Liver (tissue), 2 donors: Measurements from ENCODE around the gene SLC22A6.
"Not testable (repeated sequence)": the region's sequence is repeated elsewhere in the genome, so short reads cannot be mapped to it uniquely, and the experiment has no call there.

Experiments used
- GABPA ChIP-seq, 2 donors: IDR thresholded peaks in 1 of 2; conservative IDR thresholded peaks in 1 of 2; 2 replicates each; pipeline ENCODE4 v1.6.1; 2016; ENCODE audit warnings: antibody characterized with exemption in 2 of 2, mild to moderate bottlenecking in 1 of 2, moderate library complexity in 1 of 2
- MAX ChIP-seq: IDR thresholded peaks from 2 replicates; pipeline ENCODE4 v1.6.1; 2016; ENCODE audit warnings: antibody characterized with exemption
- YY1 ChIP-seq: IDR thresholded peaks from 2 replicates; pipeline ENCODE4 v1.6.1; 2016; ENCODE audit warnings: antibody characterized with exemption, mild to moderate bottlenecking
- donor health status: healthy.

- TF ChIP-seq MAX; YY1; GABPA (IDR thresholded peaks at IDR 0.05 in 1 of 2, conservative IDR thresholded peaks at IDR 0.05 in 1 of 2): not testable (repeated sequence)
These were observed 47.2 kb downstream of the SLC22A6 start for GRCh38 chr11:62937528-62937927.
